DOHH2 (cell line): ENCODE measurements around the gene THRB.

Experiments used
- H3F3A ChIP-seq: fragments of 200-600 bp; sonication (generic), shearing (Covaris generic); 2 replicates; pipeline ENCODE4 v1.6.0; 2016; ENCODE audit warnings: antibody characterized with exemption, mild to moderate bottlenecking; ENCODE audit not compliant: control insufficient read depth, insufficient read depth
- H3K27ac ChIP-seq: fragments of 200-600 bp; sonication (generic); 2 replicates; pipeline ENCODE4 v1.5.1; 2014; ENCODE audit warnings: low read depth, mild to moderate bottlenecking, low read length, moderate library complexity
- H3K27me3 ChIP-seq: fragments of 200-600 bp; sonication (generic); 2 replicates; pipeline ENCODE4 v1.6.1; 2014; ENCODE audit warnings: mild to moderate bottlenecking, low read length, mixed read lengths; ENCODE audit not compliant: control insufficient read depth
- H3K36me3 ChIP-seq: fragments of 200-600 bp; sonication (generic); 2 replicates; pipeline ENCODE4 v1.6.1; 2014; ENCODE audit warnings: mild to moderate bottlenecking, low read length, moderate library complexity, mixed read lengths; ENCODE audit not compliant: control insufficient read depth
- H3K4me1 ChIP-seq: fragments of 200-600 bp; sonication (generic); 2 replicates; pipeline ENCODE4 v1.6.1; 2014; ENCODE audit warnings: mild to moderate bottlenecking, low read length, mixed read lengths; ENCODE audit not compliant: control insufficient read depth
- H3K4me2 ChIP-seq: fragments of 200-600 bp; sonication (generic); 2 replicates; pipeline ENCODE4 v1.6.0; 2014; ENCODE audit warnings: mild to moderate bottlenecking, low read length, moderate library complexity
- H3K4me3 ChIP-seq: fragments of 200-600 bp; sonication (generic); 2 replicates; pipeline ENCODE4 v1.5.1; 2014; ENCODE audit warnings: mild to moderate bottlenecking, low read length, mixed read lengths
- H3K79me2 ChIP-seq: fragments of 200-600 bp; sonication (generic); 2 replicates; pipeline ENCODE4 v1.6.1; 2014; ENCODE audit warnings: mild to moderate bottlenecking, low read length, mixed read lengths; ENCODE audit not compliant: control insufficient read depth
- H3K9me2 ChIP-seq: fragments of 200-600 bp; sonication (generic); replicated peaks from 2 replicates; pipeline ENCODE4 v1.6.1; 2014; ENCODE audit warnings: mild to moderate bottlenecking, low read length, mixed read lengths; ENCODE audit not compliant: control insufficient read depth
- H3K9me3 ChIP-seq: fragments of 200-600 bp; sonication (generic); 2 replicates; pipeline ENCODE4 v1.6.1; 2014; ENCODE audit warnings: antibody characterized with exemption, low read length, mixed read lengths; ENCODE audit not compliant: control insufficient read depth, insufficient read depth
- H4K20me1 ChIP-seq: fragments of 200-600 bp; sonication (generic); 2 replicates; pipeline ENCODE4 v1.6.0; 2014; ENCODE audit warnings: low read depth, mild to moderate bottlenecking, antibody characterized with exemption, low read length, moderate library complexity; ENCODE audit not compliant: control insufficient read depth, insufficient read depth
- CTCF ChIP-seq: fragments of 200-600 bp; sonication (generic); IDR thresholded peaks from one replicate; pipeline ENCODE4 v1.5.1; 2014; ENCODE audit warnings: antibody characterized with exemption, mild to moderate bottlenecking, low read depth, low read length; ENCODE audit not compliant: poor library complexity, severe bottlenecking
- EZH2phosphoT487 ChIP-seq: fragments of 200-600 bp; sonication (generic); IDR thresholded peaks from 2 replicates; pipeline ENCODE4 v1.6.1; 2017; ENCODE audit warnings: borderline replicate concordance, mild to moderate bottlenecking, antibody characterized with exemption, low read length, moderate library complexity, mixed read lengths

The THRB gene

GRCh38 chr3:24454856-24455255 lies 39.8 kb downstream of the THRB start:
- Histone ChIP-seq H4K20me1 (no peaks in the 10 kb centered on the region), H3K4me2 (no peak overlapping the region), H3K36me3 (no peaks in the 10 kb centered on the region), H3K27ac (no peak overlapping the region), H3F3A (no peaks in the 10 kb centered on the region), H3K79me2 (no peaks in the 10 kb centered on the region), H3K9me2 (no peaks in the 10 kb centered on the region), H3K27me3 (no peaks in the 10 kb centered on the region), H3K4me1 (no peaks in the 10 kb centered on the region), H3K4me3 (no peak overlapping the region), H3K9me3 (no peaks in the 10 kb centered on the region)
- TF ChIP-seq EZH2phosphoT487: no peak
- TF ChIP-seq CTCF: no peak

- no peak overlapping the region for H3K4me3 ChIP-seq
- no peaks in the 10 kb centered on the region for H3K36me3 ChIP-seq
- H3K27ac ChIP-seq: no peak overlapping the region
- no peaks in the 10 kb centered on the region for H3K79me2 ChIP-seq
- H3K4me2 ChIP-seq: no peak overlapping the region
- no peaks in the 10 kb centered on the region for H3K4me1 ChIP-seq
- TF ChIP-seq CTCF (no peak), EZH2phosphoT487 (no peak)
- H3K9me3 ChIP-seq: no peaks in the 10 kb centered on the region
- no peaks in the 10 kb centered on the region for H4K20me1 ChIP-seq
- H3K9me2 ChIP-seq: no peaks in the 10 kb centered on the region
- no peaks in the 10 kb centered on the region for H3F3A ChIP-seq
- H3K27me3 ChIP-seq: no peaks in the 10 kb centered on the region
Observed at GRCh38 chr3:24454393-24454792, 40.3 kb downstream of the THRB start.

GRCh38 chr3:24451461-24452099 lies 43.1 kb downstream of the THRB start:
- Histone ChIP-seq H3K27me3 (no peaks in the 10 kb centered on the region), H3K4me3 (no peak overlapping the region), H3K36me3 (no peaks in the 10 kb centered on the region), H3K4me2 (no peak overlapping the region), H3K27ac (no peak overlapping the region), H3K9me3 (no peaks in the 10 kb centered on the region), H3F3A (no peaks in the 10 kb centered on the region), H4K20me1 (no peaks in the 10 kb centered on the region), H3K9me2 (no peaks in the 10 kb centered on the region), H3K4me1 (no peaks in the 10 kb centered on the region), H3K79me2 (no peaks in the 10 kb centered on the region)
- TF ChIP-seq EZH2phosphoT487: no peak
- TF ChIP-seq CTCF: no peak
